Measurements from ENCODE around the gene TFB1M. TPM values are rescaled to one million over a fixed set of nuclear protein-coding genes. Genes with fewer than 3 reads are reported as not detected.

TFB1M gene
- total and polyA plus RNA-seq, 7 experiments from 2014 or later: 15.8 to 45.4 (median 27.1) TPM

GRCh38 chr6:155328074-155328538, 13.8 kb upstream of the TFB1M start:
- intact Hi-C loops (cut with micrococcal nuclease): loop anchor here (1.0 to 5.0 kb wide), 6 partner anchors 170 to 1944 kb away; no protein-coding TSS in a partner anchor
- Mint-ChIP-seq H3K4me3 (no peak overlapping the region), H3K27me3 (no peaks in the 10 kb centered on the region), H3K36me3 (no peaks in the 10 kb centered on the region), H3K27ac (peak overlapping the region in 3 of 9 donors; percentile 1 to 56 (median 24)), H3K9me3 (no peaks in the 10 kb centered on the region), H3K4me1 (peaks cover 3 to 25% (median 22%) of the 10 kb centered on the region in 7 donors)
- no peak for ATAC-seq
- no peak for DNase-seq
- POLR2A ChIA-PET: interaction anchor here (0.6 to 1.5 kb wide), 3 partner anchors 11 to 1569 kb away, joined by 4 to 6 read pairs (median 5); no protein-coding TSS in a partner anchor
- CTCF ChIA-PET: interaction anchor here (0.6 to 1.4 kb wide), 8 partner anchors 9 to 1706 kb away, joined by 3 to 10 read pairs (median 4); no protein-coding TSS in a partner anchor
- Histone ChIP-seq H3K27ac (ENCODE audit: low read depth, low read length) (no peak overlapping the region), H3K36me3 (ENCODE audit: control insufficient read depth in 2 of 3, insufficient read depth in 3 of 3, low read length in 3 of 3) (no peaks in the 10 kb centered on the region), H3K27me3 (ENCODE audit: control insufficient read depth in 2 of 2, insufficient read depth in 2 of 2, low read length in 2 of 2) (no peaks in the 10 kb centered on the region), H3K4me1 (ENCODE audit: control insufficient read depth in 2 of 2, insufficient read depth in 2 of 2, low read length in 2 of 2) (peaks cover 0 to 18% of the 10 kb centered on the region in 2 donors), H3K9me3 (ENCODE audit: control insufficient read depth in 2 of 3, low read length in 3 of 3) (no peaks in the 10 kb centered on the region), H3K4me3 (ENCODE audit: low read length) (no peak overlapping the region)

GRCh38 chr6:155327326-155328073, 13.2 kb upstream of the TFB1M start:
- no peaks in the 10 kb centered on the region for H3K36me3 ChIP-seq (ENCODE audit: control insufficient read depth in 2 of 3, insufficient read depth in 3 of 3, low read length in 3 of 3)
- peak overlapping the region; percentile 1 to 68 (median 15) for H3K27ac Mint-ChIP-seq
- DNase-seq (peak; percentile 34 to 76 (median 66)), ATAC-seq (peak; percentile 80)
- no peaks in the 10 kb centered on the region for H3K27me3 Mint-ChIP-seq
- no peaks in the 10 kb centered on the region for H3K27me3 ChIP-seq (ENCODE audit: control insufficient read depth in 2 of 2, insufficient read depth in 2 of 2, low read length in 2 of 2)
- no peak overlapping the region for H3K4me3 ChIP-seq (ENCODE audit: low read length)
- H3K9me3 ChIP-seq (ENCODE audit: control insufficient read depth in 2 of 3, low read length in 3 of 3): no peaks in the 10 kb centered on the region
- H3K4me3 Mint-ChIP-seq: peak overlapping the region in 6 of 10 donors; percentile 0 to 40 (median 16)
- H3K4me1 ChIP-seq (ENCODE audit: control insufficient read depth in 2 of 2, insufficient read depth in 2 of 2, low read length in 2 of 2): peaks cover 0 to 16% of the 10 kb centered on the region in 2 donors
- POLR2A ChIA-PET: interaction anchor here (0.6 to 1.5 kb wide), 3 partner anchors 11 to 1570 kb away, joined by 4 to 6 read pairs (median 5); no protein-coding TSS in a partner anchor
- intact Hi-C loops (cut with micrococcal nuclease): loop anchor here (1.0 to 5.0 kb wide), 12 partner anchors 91 to 1947 kb away; no protein-coding TSS in a partner anchor
- H3K27ac ChIP-seq (ENCODE audit: low read depth, low read length): no peak overlapping the region
- peaks cover 3 to 21% (median 19%) of the 10 kb centered on the region in 7 donors for H3K4me1 Mint-ChIP-seq
- CTCF ChIA-PET: interaction anchor here (0.6 to 1.4 kb wide), 10 partner anchors 9 to 1707 kb away, joined by 3 to 10 read pairs (median 4); no protein-coding TSS in a partner anchor
- H3K9me3 Mint-ChIP-seq: no peaks in the 10 kb centered on the region
- H3K36me3 Mint-ChIP-seq: no peaks in the 10 kb centered on the region

- Mint-ChIP-seq H3K4me1 (peaks cover 5 to 21% (median 19%) of the 10 kb centered on the region in 7 donors), H3K9me3 (no peaks in the 10 kb centered on the region), H3K27me3 (no peaks in the 10 kb centered on the region), H3K27ac (no peak overlapping the region), H3K36me3 (no peaks in the 10 kb centered on the region), H3K4me3 (no peak overlapping the region)
- intact Hi-C loops (cut with micrococcal nuclease): loop anchor here (2.0 to 5.0 kb wide), 7 partner anchors 1096 to 1949 kb away; no protein-coding TSS in a partner anchor
- H3K27me3 ChIP-seq (ENCODE audit: control insufficient read depth in 2 of 2, insufficient read depth in 2 of 2, low read length in 2 of 2): no peaks in the 10 kb centered on the region
- no peak overlapping the region for H3K27ac ChIP-seq (ENCODE audit: low read depth, low read length)
- no peak for ATAC-seq
- H3K36me3 ChIP-seq (ENCODE audit: control insufficient read depth in 2 of 3, insufficient read depth in 3 of 3, low read length in 3 of 3): no peaks in the 10 kb centered on the region
- POLR2A ChIA-PET: no interaction called here
- CTCF ChIA-PET: interaction anchor here (0.7 kb wide), 1 partner anchor 397 kb away, joined by 3 read pairs; no protein-coding TSS in a partner anchor
- H3K9me3 ChIP-seq (ENCODE audit: control insufficient read depth in 2 of 3, low read length in 3 of 3): no peaks in the 10 kb centered on the region
- DNase-seq: no peak
- H3K4me3 ChIP-seq (ENCODE audit: low read length): no peak overlapping the region
- peaks cover 0 to 16% of the 10 kb centered on the region in 2 donors for H3K4me1 ChIP-seq (ENCODE audit: control insufficient read depth in 2 of 2, insufficient read depth in 2 of 2, low read length in 2 of 2)
These were observed 11.6 kb upstream of the TFB1M start for GRCh38 chr6:155325700-155326516.

GRCh38 chr6:155324993-155325392, 10.7 kb upstream of the TFB1M start:
- Histone ChIP-seq H3K4me3 (ENCODE audit: low read length) (no peak overlapping the region), H3K27ac (ENCODE audit: low read depth, low read length) (no peak overlapping the region), H3K36me3 (ENCODE audit: control insufficient read depth in 2 of 3, insufficient read depth in 3 of 3, low read length in 3 of 3) (no peaks in the 10 kb centered on the region), H3K27me3 (ENCODE audit: control insufficient read depth in 2 of 2, insufficient read depth in 2 of 2, low read length in 2 of 2) (no peaks in the 10 kb centered on the region), H3K9me3 (ENCODE audit: control insufficient read depth in 2 of 3, low read length in 3 of 3) (no peaks in the 10 kb centered on the region), H3K4me1 (ENCODE audit: control insufficient read depth in 2 of 2, insufficient read depth in 2 of 2, low read length in 2 of 2) (peaks cover 0 to 16% of the 10 kb centered on the region in 2 donors)
- Mint-ChIP-seq H3K36me3 (no peaks in the 10 kb centered on the region), H3K27me3 (peaks cover 0 to under 1% (median 0%) of the 10 kb centered on the region in 5 donors), H3K4me1 (peaks cover 7 to 21% (median 18%) of the 10 kb centered on the region in 7 donors), H3K9me3 (peaks cover 0 to under 1% (median 0%) of the 10 kb centered on the region in 11 donors), H3K27ac (no peak overlapping the region), H3K4me3 (no peak overlapping the region)
- intact Hi-C loops (cut with micrococcal nuclease): loop anchor here (5.0 kb wide), 5 partner anchors 1097 to 1947 kb away; no protein-coding TSS in a partner anchor
- no peak for ATAC-seq
- ChIA-PET CTCF (interaction anchor here (0.7 kb wide), 1 partner anchor 398 kb away, joined by 3 read pairs; no protein-coding TSS in a partner anchor), POLR2A (interaction anchor here (0.8 kb wide), 1 partner anchor 10 kb away, joined by 3 read pairs; no protein-coding TSS in a partner anchor)
- DNase-seq: no peak

- Mint-ChIP-seq H3K36me3 (peaks cover 0 to 1% (median 0%) of the 10 kb centered on the region in 5 donors), H3K9me3 (peaks cover 0 to 2% (median 0%) of the 10 kb centered on the region in 11 donors), H3K4me3 (no peak overlapping the region), H3K27me3 (peaks cover 0 to 5% (median 0%) of the 10 kb centered on the region in 5 donors), H3K4me1 (peaks cover 7 to 21% (median 17%) of the 10 kb centered on the region in 7 donors), H3K27ac (no peak overlapping the region)
- Histone ChIP-seq H3K9me3 (ENCODE audit: control insufficient read depth in 2 of 3, low read length in 3 of 3) (no peaks in the 10 kb centered on the region), H3K4me3 (ENCODE audit: low read length) (no peak overlapping the region), H3K36me3 (ENCODE audit: control insufficient read depth in 2 of 3, insufficient read depth in 3 of 3, low read length in 3 of 3) (no peaks in the 10 kb centered on the region), H3K4me1 (ENCODE audit: control insufficient read depth in 2 of 2, insufficient read depth in 2 of 2, low read length in 2 of 2) (peaks cover 0 to 15% of the 10 kb centered on the region in 2 donors), H3K27ac (ENCODE audit: low read depth, low read length) (no peak overlapping the region), H3K27me3 (ENCODE audit: control insufficient read depth in 2 of 2, insufficient read depth in 2 of 2, low read length in 2 of 2) (no peaks in the 10 kb centered on the region)
- ATAC-seq (no peak), DNase-seq (no peak)
- POLR2A ChIA-PET: no interaction called here
- intact Hi-C loops (cut with micrococcal nuclease): no loop called here
- CTCF ChIA-PET: no interaction called here
These were observed 9.9 kb upstream of the TFB1M start for GRCh38 chr6:155324172-155324571.

GRCh38 chr6:155319902-155320301, 5.6 kb upstream of the TFB1M start:
- Mint-ChIP-seq H3K4me1 (peaks cover 0 to 21% (median 7%) of the 10 kb centered on the region in 7 donors), H3K36me3 (peaks cover 0 to 3% (median 0%) of the 10 kb centered on the region in 5 donors), H3K27ac (no peak overlapping the region), H3K27me3 (peaks cover 0 to 5% (median 0%) of the 10 kb centered on the region in 5 donors), H3K4me3 (no peak overlapping the region), H3K9me3 (peaks cover 0 to 2% (median 0%) of the 10 kb centered on the region in 11 donors)
- ChIA-PET POLR2A (interaction anchor here (1.2 kb wide), 1 partner anchor 14 kb away, joined by 3 read pairs; no protein-coding TSS in a partner anchor), CTCF (interaction anchor here (0.6 kb wide), 1 partner anchor 606 kb away, joined by 3 read pairs; no protein-coding TSS in a partner anchor)
- H3K4me3 ChIP-seq (ENCODE audit: low read length): no peak overlapping the region
- H3K9me3 ChIP-seq (ENCODE audit: control insufficient read depth in 2 of 3, low read length in 3 of 3): no peaks in the 10 kb centered on the region
- no peaks in the 10 kb centered on the region for H3K4me1 ChIP-seq (ENCODE audit: control insufficient read depth in 2 of 2, insufficient read depth in 2 of 2, low read length in 2 of 2)
- no peaks in the 10 kb centered on the region for H3K36me3 ChIP-seq (ENCODE audit: control insufficient read depth in 2 of 3, insufficient read depth in 3 of 3, low read length in 3 of 3)
- DNase-seq: no peak
- peak; percentile 59 for ATAC-seq
- H3K27ac ChIP-seq (ENCODE audit: low read depth, low read length): no peak overlapping the region
- no peaks in the 10 kb centered on the region for H3K27me3 ChIP-seq (ENCODE audit: control insufficient read depth in 2 of 2, insufficient read depth in 2 of 2, low read length in 2 of 2)
- intact Hi-C loops (cut with micrococcal nuclease): loop anchor here in 1 of 2 donors (10.0 kb wide), 1 partner anchor 1065 kb away; no protein-coding TSS in a partner anchor
